ENCODE data around the gene SWSAP1.
A peak's percentile ranks its signal among the peaks of the same experiment; 100 is the strongest.

SWSAP1 gene

DNA sequence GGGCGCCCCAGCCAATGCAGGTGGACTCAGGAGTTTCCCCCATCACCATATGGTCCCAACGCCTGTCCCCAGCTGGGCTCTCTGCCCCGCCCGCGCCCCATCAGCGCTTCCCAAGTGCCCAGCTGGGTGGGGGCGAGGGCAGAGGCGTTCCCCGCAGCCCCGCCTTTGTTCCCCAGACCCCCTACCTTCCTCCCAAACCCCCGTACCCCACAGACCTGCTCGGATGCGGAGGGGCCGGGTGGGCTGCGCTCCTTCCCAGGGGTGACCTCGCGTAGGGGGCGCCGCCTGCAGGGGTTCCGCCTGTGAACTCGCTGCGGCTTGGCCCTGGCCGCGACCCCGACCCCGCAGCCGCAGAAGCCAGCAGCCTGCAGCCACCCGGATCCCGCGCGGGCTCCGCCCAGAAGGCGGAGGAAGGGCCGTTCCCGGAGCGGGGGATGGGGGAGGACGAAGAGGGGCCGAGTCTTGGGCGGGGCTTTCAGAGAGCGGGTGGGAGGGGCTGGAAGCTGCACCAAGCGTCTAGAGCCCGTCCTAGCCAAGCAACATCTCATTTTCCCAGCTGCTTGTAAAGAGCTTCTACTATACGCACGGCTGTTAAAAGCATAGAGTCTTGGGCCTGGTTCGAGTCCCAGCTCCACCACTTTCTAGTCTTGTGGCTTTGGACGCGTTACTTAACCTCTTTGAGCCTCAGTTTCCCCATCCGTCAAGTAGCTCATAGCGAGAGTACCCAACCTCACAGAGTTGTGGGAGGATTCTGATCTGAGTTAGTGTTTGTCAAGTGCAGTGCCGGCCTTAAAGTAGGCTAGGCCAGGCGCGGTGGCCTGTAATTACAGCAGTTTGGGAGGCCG lies 35.0 kb upstream of the SWSAP1 start, which contains the start of gene RAB3D:
RAB3D (minus strand) TSS at position 404 of the 845 bp plus-strand sequence. CDS start 2,258 bp downstream, outside the sequence.
- TF ChIP-seq TAF1 (IDR thresholded peaks at IDR 0.05; ENCODE audit: low read depth) (peak; percentile 41; the same call in 1 of the 2 replicates), EGR1 (IDR thresholded peaks at IDR 0.05) (no peak), ZBTB7A (IDR thresholded peaks at IDR 0.05; ENCODE audit: low read depth) (peak; percentile 92; the same call in 1 of the 2 replicates), FOXM1 (IDR thresholded peaks at IDR 0.05; ENCODE audit: borderline replicate concordance, low read depth) (no peak), TCF12 (IDR thresholded peaks at IDR 0.05; ENCODE audit: low read depth) (0 out of 2 replicates have a peak, but pooled peaks have one; percentile 36)
- TF ChIP-seq, protein P1, sequence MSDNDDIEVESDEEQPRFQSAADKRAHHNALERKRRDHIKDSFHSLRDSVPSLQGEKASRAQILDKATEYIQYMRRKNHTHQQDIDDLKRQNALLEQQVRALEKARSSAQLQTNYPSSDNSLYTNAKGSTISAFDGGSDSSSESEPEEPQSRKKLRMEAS (IDR thresholded peaks at IDR 0.05), result no peak

GRCh38 chr19:11342429-11342828 lies 32.0 kb upstream of the SWSAP1 start:
- TF ChIP-seq, protein P2, sequence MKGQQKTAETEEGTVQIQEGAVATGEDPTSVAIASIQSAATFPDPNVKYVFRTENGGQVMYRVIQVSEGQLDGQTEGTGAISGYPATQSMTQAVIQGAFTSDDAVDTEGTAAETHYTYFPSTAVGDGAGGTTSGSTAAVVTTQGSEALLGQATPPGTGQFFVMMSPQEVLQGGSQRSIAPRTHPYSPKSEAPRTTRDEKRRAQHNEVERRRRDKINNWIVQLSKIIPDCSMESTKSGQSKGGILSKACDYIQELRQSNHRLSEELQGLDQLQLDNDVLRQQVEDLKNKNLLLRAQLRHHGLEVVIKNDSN (IDR thresholded peaks at IDR 0.05), result no peak
- TF ChIP-seq ZBTB7A (IDR thresholded peaks at IDR 0.05; ENCODE audit: low read depth), result no peak
- TF ChIP-seq TEAD4 (IDR thresholded peaks at IDR 0.05), result no peak
- TF ChIP-seq TAF1 (IDR thresholded peaks at IDR 0.05; ENCODE audit: low read depth), result no peak
- TF ChIP-seq CEBPB (IDR thresholded peaks at IDR 0.05), result no peak
- TF ChIP-seq EP300 (IDR thresholded peaks at IDR 0.05; ENCODE audit: borderline replicate concordance), result no peak
- no peak for TF ChIP-seq EGR1 (IDR thresholded peaks at IDR 0.05)
- TF ChIP-seq TCF12 (IDR thresholded peaks at IDR 0.05; ENCODE audit: low read depth), result no peak
- TF ChIP-seq FOXM1 (IDR thresholded peaks at IDR 0.05; ENCODE audit: borderline replicate concordance, low read depth), result no peak
- no peak for TF ChIP-seq RAD21 (IDR thresholded peaks at IDR 0.05; ENCODE audit: low read depth)
- TF ChIP-seq REST (IDR thresholded peaks at IDR 0.05; ENCODE audit: low read depth), result no peak

- TF ChIP-seq ZBTB7A (IDR thresholded peaks at IDR 0.05; ENCODE audit: low read depth), result no peak
- TF ChIP-seq NFIC (IDR thresholded peaks at IDR 0.05), result peak; percentile 56; the same call in 1 of the 2 replicates
- no peak for TF ChIP-seq TCF12 (IDR thresholded peaks at IDR 0.05; ENCODE audit: low read depth)
- 0 out of 2 replicates have a peak, but pooled peaks have one; percentile 22 for TF ChIP-seq TEAD4 (IDR thresholded peaks at IDR 0.05)
- no peak for TF ChIP-seq TAF1 (IDR thresholded peaks at IDR 0.05; ENCODE audit: low read depth)
- TF ChIP-seq CREB1 (IDR thresholded peaks at IDR 0.05; ENCODE audit: low read depth), result no peak
- TF ChIP-seq, protein P2 (IDR thresholded peaks at IDR 0.05), result no peak
Measured at GRCh38 chr19:11345122-11345803, 29.2 kb upstream of the SWSAP1 start.

GRCh38 chr19:11346104-11346940 lies 28.1 kb upstream of the SWSAP1 start, which contains the start of the genes CCDC159 and TMEM205:
CCDC159 (plus strand) TSS chr19:11346519; CDS start chr19:11346607, 88 bp downstream.
TMEM205 (minus strand) TSS chr19:11346268; CDS start chr19:11345619, 649 bp downstream.
- TF ChIP-seq, protein P2 (IDR thresholded peaks at IDR 0.05), result peak; percentile 64
- TF ChIP-seq TCF12 (IDR thresholded peaks at IDR 0.05; ENCODE audit: low read depth) (peak; percentile 75), YY1 (IDR thresholded peaks at IDR 0.05; ENCODE audit: low read depth) (peak; percentile 48; the same call in 1 of the 2 replicates), ZBTB7A (IDR thresholded peaks at IDR 0.05; ENCODE audit: low read depth) (peak; percentile 98), EP300 (IDR thresholded peaks at IDR 0.05; ENCODE audit: borderline replicate concordance) (0 out of 2 replicates have a peak, but pooled peaks have one; percentile 37), RAD21 (IDR thresholded peaks at IDR 0.05; ENCODE audit: low read depth) (peak; percentile 30; the same call in 1 of the 2 replicates), FOXM1 (IDR thresholded peaks at IDR 0.05; ENCODE audit: borderline replicate concordance, low read depth) (no peak), NFIC (IDR thresholded peaks at IDR 0.05) (peak; percentile 9; the same call in 1 of the 2 replicates), EGR1 (IDR thresholded peaks at IDR 0.05) (no peak), TAF1 (IDR thresholded peaks at IDR 0.05; ENCODE audit: low read depth) (no peak; the same call in none of the 2 replicates), CEBPB (IDR thresholded peaks at IDR 0.05) (peak; percentile 97), CREB1 (IDR thresholded peaks at IDR 0.05; ENCODE audit: low read depth) (peak; percentile 70), TEAD4 (IDR thresholded peaks at IDR 0.05) (peak; percentile 67), REST (IDR thresholded peaks at IDR 0.05; ENCODE audit: low read depth) (0 out of 2 replicates have a peak, but pooled peaks have one; percentile 17)
- TF ChIP-seq, protein P1 (IDR thresholded peaks at IDR 0.05), result peak; percentile 95
